Measurements from ENCODE around the gene WRAP53.

The WRAP53 gene

DNA sequence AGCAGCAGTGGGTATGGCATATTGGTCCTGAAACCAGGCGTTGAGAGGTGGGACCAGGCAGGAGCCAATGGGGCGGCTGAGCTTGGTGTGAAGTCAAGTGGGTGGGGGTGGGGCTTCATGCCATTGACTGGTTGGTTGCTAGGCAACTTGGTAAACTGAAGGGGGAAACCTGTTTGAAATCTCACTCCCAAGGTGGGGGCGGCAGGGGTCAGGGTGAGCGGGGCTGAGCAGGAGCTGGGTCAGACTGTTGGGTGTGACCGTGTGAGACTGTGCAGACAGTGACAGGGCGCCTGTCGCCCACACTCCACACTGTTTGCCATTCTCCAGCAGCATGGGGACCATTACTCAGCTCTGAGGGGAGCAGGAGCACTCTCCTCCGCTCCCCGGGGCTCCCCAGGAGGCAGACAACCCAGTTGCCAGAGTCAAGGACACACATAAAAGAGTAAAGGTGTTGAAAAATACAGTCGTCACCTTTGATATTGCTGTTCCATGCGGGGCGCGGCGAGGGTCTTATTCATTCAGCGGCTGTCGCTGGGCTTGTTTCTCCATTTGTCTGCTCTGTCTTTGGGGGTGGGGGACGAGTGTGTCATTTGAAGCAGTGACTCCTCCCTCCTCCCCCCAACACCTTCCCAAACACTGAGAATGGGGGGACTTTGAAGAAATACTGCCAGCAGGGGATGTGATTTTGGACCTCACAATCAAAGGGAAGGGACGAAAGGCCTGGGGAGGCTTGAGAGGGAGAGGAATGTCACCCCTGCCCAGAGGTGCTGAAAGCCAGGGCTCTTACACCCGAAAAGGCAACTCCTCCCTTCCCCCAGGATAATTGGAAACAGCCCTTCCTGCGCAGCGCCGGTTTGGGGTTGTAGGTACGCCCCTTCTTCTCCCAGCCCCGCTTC, 15.6 kb downstream of the WRAP53 start:
- TF ChIP-seq SIN3A (IDR thresholded peaks at IDR 0.05; ENCODE audit: borderline replicate concordance, insufficient read depth, low read length) (no peak), POLR2AphosphoS5 (IDR thresholded peaks at IDR 0.05; ENCODE audit: low read depth, low read length) (no peak), FOXP2 (optimal IDR thresholded peaks at IDR 0.05; ENCODE audit: borderline replicate concordance, extremely low read depth, extremely low read length, insufficient read depth) (no peak), TAF1 (IDR thresholded peaks at IDR 0.05; ENCODE audit: borderline replicate concordance, insufficient read depth, low read length) (no peak)
- TF ChIP-seq, protein P1, sequence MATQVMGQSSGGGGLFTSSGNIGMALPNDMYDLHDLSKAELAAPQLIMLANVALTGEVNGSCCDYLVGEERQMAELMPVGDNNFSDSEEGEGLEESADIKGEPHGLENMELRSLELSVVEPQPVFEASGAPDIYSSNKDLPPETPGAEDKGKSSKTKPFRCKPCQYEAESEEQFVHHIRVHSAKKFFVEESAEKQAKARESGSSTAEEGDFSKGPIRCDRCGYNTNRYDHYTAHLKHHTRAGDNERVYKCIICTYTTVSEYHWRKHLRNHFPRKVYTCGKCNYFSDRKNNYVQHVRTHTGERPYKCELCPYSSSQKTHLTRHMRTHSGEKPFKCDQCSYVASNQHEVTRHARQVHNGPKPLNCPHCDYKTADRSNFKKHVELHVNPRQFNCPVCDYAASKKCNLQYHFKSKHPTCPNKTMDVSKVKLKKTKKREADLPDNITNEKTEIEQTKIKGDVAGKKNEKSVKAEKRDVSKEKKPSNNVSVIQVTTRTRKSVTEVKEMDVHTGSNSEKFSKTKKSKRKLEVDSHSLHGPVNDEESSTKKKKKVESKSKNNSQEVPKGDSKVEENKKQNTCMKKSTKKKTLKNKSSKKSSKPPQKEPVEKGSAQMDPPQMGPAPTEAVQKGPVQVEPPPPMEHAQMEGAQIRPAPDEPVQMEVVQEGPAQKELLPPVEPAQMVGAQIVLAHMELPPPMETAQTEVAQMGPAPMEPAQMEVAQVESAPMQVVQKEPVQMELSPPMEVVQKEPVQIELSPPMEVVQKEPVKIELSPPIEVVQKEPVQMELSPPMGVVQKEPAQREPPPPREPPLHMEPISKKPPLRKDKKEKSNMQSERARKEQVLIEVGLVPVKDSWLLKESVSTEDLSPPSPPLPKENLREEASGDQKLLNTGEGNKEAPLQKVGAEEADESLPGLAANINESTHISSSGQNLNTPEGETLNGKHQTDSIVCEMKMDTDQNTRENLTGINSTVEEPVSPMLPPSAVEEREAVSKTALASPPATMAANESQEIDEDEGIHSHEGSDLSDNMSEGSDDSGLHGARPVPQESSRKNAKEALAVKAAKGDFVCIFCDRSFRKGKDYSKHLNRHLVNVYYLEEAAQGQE (IDR thresholded peaks at IDR 0.05; ENCODE audit: insufficient read depth in 1 of 2, low read depth in 2 of 2, low read length in 2 of 2) = no peak

DNA sequence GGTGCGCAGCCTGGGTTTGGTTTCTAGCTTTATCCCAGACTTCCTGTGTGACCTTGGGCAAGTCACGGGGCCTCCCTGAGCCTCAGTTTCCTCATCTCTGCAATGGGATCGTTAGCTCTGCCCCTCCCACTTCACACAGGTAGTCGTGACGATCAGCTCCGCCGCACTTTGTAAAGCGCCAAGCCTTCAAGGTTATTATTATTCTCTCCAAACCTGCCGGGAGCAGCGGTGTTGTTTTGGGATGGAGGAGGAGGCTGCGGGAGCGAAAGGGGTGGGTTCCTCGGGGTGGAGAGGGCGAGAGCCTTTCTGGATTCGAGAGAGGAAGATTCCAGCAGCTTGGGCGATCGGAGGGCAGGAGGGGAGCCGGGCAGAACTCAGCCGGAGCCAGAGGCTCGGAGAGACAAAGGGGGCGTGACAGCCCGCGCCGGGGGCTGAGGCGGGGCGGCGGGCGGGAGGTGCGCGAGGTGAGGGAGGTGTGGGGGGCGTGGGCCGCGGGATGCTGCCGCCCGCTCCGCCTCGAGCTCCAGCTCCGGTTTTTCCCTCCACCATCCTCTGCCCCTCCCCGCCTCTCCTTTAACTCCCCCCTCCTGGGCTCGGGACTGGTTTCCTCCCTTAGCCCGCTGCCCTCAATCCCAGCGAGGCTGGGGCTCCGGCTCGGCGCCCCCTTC, 16.5 kb downstream of the WRAP53 start, which contains the start of gene EFNB3:
Gene EFNB3 (plus strand): TSS at position 602 of the 668 bp plus-strand sequence. CDS start 397 bp downstream, outside the sequence.
- TF ChIP-seq, protein P1 (IDR thresholded peaks at IDR 0.05; ENCODE audit: insufficient read depth in 1 of 2, low read depth in 2 of 2, low read length in 2 of 2) = no peak
- TF ChIP-seq POLR2AphosphoS5 (IDR thresholded peaks at IDR 0.05; ENCODE audit: low read depth, low read length) (no peak; the same call in 1 of the 2 replicates), TAF1 (IDR thresholded peaks at IDR 0.05; ENCODE audit: borderline replicate concordance, insufficient read depth, low read length) (no peak), FOXP2 (optimal IDR thresholded peaks at IDR 0.05; ENCODE audit: borderline replicate concordance, extremely low read depth, extremely low read length, insufficient read depth) (no peak), SIN3A (IDR thresholded peaks at IDR 0.05; ENCODE audit: borderline replicate concordance, insufficient read depth, low read length) (no peak)

- TF ChIP-seq, protein P1 (IDR thresholded peaks at IDR 0.05; ENCODE audit: insufficient read depth in 1 of 2, low read depth in 2 of 2, low read length in 2 of 2) = no peak
- TF ChIP-seq SIN3A (IDR thresholded peaks at IDR 0.05; ENCODE audit: borderline replicate concordance, insufficient read depth, low read length) = no peak
- TF ChIP-seq TAF1 (IDR thresholded peaks at IDR 0.05; ENCODE audit: borderline replicate concordance, insufficient read depth, low read length) = no peak
- TF ChIP-seq FOXP2 (optimal IDR thresholded peaks at IDR 0.05; ENCODE audit: borderline replicate concordance, extremely low read depth, extremely low read length, insufficient read depth) = no peak
Observed at GRCh38 chr17:7705269-7706255, 17.3 kb downstream of the WRAP53 start.

- no peak for TF ChIP-seq SIN3A (IDR thresholded peaks at IDR 0.05; ENCODE audit: borderline replicate concordance, insufficient read depth, low read length)
- TF ChIP-seq TAF1 (IDR thresholded peaks at IDR 0.05; ENCODE audit: borderline replicate concordance, insufficient read depth, low read length) = no peak
- TF ChIP-seq FOXP2 (optimal IDR thresholded peaks at IDR 0.05; ENCODE audit: borderline replicate concordance, extremely low read depth, extremely low read length, insufficient read depth) = no peak
- no peak for TF ChIP-seq POLR2AphosphoS5 (IDR thresholded peaks at IDR 0.05; ENCODE audit: low read depth, low read length)
Observed at GRCh38 chr17:7706631-7707354, 18.5 kb downstream of the WRAP53 start.

Data from PFSK-1 (cell line).